ENCODE results near the gene CD200R1.
"Not testable (repeated sequence)": the region's sequence is repeated elsewhere in the genome, so short reads cannot be mapped to it uniquely, and the experiment has no call there.

Gene CD200R1

DNA sequence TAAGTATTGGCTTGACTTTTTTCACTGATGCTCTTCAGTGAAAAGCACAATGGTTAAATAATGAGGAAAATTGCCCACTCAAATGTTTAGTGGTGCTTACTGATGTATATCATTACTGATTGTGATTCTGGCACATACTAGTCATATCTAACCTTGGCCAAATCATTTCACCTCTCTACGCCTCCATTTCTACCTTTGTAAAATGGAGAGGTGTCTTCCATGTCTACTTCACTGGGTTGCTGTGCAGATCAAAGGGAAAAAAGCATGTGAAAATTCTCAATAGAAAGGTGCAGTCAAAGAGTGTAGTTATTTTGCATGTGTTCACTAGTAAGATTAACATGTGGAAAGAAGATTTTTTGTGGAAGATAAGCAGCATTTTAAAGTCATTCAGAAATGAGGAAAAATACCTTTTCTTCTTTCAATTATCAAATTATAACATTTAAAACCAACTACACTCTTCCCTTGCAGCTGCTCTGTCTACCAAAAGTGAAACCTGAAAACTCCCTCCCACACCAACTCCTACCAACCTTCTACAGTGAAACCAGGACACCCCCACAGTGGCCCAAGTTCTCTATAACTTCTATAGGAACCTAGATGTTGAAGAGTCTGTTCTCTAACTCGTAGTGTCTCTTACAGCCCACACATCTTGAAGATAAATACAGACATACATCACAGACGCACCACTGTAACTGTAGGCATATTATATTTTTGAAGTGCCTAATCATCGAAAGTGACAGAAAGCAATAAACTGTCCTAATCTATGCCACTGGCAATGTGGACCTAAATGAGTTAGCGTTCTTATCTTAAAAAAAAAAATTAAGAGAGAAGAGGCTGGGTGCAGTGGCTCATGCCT is 1.4 kb downstream of the CD200R1 start:
- DNase-seq = peak; percentile 71

DNA sequence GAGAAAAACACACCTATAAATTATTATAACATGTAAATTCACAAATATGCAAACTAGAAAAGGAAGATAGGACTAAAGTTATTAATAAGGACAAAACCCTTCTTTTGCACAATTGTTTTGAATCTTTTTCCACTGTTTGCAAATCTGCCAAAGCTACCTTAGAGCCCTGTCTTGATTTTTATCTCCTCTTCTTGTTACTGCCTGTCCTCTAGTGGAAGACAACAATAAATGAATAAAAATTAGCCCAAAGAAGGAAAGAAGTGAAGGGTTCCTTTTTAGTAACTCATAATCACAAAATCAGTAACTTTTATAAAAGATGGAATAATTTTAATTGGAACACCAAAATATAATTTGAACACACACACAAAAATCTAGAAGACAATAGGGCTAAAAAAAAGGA is 2.7 kb downstream of the CD200R1 start:
- no peak for DNase-seq

DNA sequence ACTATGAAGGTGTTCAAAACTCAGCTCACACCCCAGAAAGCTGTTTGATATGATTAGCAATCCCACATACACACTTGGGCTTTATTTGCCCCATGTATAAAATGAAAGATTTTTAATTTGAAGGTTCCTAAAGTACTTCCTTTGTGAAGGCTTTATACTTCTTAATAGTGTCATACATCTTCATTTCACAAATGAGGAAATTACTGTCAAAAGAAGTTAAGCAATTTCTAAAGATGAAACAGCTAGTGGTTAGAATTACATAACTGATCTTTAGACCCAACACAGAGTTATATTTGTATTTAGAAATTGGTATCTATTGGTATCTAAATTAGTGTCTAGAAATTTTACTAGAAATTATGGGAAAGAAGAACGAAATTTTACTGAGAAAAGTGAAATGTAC is 7.1 kb downstream of the CD200R1 start:
- DNase-seq = no peak

DNA sequence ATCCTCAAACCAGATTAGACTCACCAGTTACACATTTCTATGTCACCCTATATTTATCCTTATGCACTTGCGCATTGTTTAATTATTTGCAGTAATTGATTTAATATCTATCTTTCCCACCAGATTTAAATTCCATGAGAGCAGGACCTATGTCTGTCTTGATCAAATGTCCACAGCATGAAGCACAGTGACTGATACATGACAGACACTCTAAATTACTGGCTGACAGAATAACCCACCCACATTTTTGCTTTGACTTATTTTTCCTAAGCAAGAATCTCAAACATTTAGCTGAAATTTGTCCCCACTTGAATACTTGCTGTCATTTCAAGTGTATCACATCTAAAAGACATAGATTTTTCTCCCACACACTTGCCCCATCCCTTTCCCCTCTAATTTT is 7.5 kb downstream of the CD200R1 start:
- DNase-seq = no peak

DNA sequence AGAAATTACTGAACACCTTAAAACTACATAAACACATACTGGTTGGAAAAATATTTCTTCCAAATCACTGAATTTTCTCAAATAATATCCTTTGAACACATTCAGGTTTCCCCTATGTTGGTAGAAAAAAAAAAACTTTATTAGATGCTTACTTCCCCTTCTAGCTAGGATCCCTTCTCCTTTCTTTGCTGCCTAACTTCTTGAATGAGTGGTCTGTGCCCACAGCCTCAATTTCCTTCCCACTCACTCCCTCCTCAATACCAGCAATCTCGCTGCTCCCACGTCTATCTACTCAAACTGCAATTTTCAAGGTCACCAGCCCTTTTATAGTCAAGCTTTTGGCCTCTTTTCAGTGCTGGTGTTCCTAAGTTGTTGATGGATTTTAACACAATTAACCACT is 8.3 kb downstream of the CD200R1 start:
- no peak for DNase-seq

DNA sequence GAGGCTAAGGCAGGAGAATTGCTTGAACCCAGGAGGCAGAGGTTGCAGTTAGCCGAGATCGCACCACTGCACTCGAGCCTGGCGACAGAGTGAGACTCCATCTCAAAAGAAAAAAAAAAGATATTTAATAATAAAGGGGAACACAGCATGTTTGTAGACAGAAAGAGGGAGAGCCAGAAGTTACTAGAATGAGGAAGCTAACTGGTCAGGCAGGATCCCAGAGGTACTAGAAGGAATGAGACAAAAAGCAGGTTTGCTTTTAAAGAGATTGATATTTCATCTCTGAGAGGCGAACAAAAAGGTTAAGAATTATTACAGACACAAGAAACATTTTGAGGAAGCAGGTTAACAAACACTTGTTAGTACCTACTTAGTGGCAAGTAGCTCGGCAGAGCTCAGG is 9.2 kb downstream of the CD200R1 start:
- DNase-seq = no peak

DNA sequence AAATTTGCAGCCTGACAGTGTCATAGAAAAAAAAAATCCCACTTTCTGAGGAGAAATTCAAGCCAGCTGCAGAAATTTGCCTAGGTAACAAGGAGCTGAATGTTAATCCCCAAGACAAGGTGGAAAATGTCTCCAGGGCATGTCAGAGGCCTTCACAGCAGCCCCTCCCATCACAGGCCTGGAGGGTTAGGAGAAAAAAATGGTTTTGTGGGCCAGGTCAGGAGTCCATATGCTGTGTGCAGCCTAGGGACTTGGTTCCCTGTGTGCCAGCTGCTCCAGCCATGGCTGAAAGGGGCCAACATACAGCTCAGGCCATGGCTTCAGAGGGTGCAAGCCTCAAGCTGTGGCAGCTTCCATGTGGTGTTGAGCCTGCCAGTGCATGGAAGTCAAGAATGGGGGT is 11.2 kb downstream of the CD200R1 start:
- no peak for DNase-seq

DNA sequence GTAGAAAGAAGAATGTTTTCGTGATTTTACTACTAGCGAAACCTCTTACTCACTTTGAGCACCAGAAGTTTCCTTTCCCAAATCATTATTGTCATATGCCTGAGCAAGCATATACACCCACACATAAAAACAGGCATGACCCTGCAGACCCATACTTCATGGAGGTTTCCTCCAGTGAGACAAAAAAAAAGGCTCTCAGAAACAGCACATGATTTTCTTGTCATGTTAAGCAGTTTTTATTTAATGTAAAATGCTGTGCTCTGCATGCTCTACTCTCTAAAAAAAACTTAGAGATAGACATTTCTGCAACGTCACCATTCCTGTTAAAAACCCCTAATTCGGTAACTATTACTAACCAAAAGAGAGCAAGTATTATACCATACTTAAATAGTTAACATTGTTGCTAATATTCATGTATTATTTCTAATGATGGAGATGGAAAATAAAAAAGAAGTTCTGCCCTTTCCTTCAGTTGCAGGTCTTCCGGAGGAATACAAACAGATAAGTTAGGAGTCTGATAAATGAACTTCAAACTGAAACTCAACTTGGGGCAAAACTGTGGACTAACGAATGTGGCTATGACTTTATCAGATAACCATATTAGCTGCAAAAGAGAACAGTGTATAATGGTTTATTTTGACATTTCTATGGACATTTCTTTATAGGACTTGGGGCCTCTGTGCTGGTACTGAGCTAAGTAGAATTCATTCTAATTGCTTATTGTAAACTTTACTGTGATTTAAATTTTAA is 15.9 kb downstream of the CD200R1 start:
- peak; percentile 27 for DNase-seq

DNA sequence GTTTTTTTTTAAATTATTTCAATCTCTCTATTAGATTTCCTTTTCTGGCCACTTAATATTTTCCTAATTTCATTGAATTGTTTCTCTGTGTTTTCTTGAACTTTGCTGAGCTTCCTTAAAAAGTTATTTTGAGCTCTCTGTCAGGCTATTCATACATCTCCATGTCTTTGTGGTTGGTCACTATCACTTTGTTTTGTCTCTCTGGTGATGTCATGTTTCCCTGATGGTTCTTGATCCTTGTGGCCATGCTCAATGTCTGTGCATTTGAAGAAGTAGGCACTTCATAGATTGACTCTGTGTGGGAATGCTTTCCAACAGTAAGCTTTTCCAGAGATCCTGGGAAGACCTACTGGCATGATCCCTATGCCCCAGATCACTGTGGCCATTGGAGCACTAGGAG is 18.6 kb downstream of the CD200R1 start:
- no peak for DNase-seq

DNA sequence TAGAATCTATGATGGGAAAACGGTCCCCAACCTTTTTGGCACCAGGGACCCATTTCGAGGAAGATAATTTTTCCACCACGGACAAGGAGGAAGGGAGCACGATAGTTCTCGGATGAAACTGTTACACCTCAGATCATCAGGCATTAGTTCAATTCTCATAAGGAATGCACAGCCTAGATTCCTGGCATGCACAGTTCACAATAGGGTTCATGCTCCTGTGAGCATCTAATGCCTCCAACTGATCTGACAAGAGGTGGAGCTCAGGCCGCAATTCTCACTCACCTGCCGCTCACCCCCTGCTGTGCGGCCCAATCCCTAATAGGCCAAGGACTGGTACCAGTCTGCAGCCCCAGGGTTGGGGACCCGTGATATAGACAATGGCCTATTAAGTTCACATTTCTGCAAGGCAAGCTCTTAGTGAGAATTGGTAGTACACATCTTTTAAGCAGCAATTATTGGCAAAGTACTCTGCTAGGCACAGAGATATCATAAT is 26.5 kb downstream of the CD200R1 start:
- no peak for DNase-seq

DNA sequence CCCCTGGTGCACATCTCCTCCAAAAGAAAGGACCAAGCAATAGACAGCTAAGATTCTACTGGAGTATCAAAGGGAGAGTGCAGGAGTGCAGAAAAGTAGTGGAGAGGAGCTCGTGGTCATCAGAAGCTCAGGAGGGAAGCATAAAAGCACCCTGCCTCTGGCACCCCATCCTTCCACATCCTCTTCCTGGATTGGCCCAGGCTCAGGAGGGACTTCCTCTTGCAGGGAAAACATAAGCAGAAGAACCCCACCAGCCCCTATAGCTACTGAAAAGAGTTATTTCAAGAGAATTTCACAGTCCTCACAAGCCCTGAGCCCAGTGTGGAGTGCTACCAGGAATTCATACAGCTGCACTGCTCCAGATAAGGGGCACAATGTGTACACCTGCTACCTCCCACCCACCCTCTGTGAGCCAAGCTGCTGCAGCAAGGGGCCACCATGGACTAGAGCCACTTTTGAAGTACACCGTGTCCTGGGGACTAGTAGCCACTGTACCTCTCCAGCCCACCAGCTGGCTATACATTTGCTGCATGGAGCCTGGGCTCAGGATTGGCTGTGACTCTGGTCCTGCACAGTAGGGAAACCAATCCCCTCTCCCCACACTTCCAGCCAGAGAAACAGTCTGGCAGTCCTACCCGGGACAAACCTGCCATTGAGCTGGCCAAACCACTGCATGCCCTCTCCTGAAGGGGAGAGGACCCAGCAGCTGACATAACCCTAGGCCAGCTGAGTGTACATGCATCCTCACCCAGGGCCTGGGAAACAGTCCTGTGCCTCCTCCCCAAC is 43.0 kb downstream of the CD200R1 start:
- no peak for DNase-seq

DNA sequence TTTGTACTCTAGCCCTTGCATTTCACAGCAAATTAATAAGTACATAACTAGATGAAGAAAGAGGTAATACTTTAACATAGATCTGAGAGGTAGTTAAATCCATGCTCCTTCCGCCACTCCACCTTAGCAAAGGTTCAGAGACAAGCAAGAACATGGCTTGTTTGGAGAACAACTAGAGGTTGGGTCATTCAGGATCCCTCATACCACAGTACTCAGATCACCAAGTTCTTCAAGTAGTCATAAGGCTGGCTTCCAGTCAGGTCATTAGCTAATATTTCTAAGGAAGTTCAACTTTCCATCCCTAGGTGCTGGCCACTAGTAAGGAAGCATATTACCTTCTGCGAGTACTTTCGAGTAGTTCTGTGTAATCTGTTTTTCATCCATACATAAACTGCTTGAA is 44.1 kb downstream of the CD200R1 start:
- DNase-seq = no peak

DNA sequence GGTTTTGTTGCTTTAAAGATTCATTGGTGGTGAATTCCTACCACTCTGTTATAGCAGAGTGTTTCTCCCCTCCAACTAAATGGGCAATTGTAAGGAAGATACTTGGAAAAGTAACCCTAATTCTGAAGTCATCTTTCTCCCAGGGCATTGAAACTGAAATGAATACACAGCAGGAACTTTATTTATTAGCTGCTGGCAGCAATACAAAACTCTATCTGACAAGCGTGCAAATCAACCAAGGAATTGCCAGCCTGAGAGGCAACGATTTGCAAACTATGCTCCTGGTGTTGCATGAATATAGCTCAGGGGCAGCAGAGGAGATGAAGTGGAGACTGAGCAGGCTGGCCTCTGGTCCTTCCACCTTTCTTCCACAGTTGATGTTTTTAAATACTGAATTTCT is 48.9 kb downstream of the CD200R1 start:
- DNase-seq = no peak

DNA sequence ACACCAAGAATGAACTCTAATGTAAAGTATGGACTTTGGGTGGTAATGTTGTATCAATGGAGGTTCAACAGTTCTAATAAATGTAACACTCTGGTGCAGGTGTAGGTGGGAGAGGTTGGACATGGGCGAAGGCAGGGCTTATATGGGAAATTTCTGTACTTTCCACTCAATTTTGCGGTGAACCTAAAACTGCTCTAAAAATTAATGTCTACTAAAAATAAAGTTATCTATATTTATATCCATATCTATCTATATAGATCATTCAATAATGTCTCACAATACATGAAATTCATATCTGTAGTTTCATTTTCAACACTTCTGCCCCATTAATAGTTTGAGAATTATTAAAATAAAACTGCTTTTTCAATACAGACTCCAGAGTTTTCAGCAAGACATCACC is 49.3 kb downstream of the CD200R1 start:
- no peak for DNase-seq

DNA sequence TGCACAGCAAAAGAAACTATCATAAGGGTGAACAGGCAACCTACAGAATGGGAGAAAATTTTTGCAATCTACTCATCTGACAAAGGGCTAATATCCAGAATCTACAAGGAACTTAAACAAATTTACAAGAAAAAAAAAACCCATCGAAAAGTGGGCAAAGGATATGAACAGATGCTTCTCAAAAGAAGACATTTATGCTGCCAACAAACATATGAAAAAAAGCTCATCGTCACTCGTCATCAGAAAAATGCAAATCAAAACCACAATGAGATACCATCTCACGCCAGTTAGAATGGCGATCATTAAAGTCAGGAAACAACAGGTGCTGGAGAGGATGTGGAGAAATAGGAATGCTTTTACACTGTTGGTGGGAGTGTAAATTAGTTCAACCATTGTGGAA is 55.4 kb downstream of the CD200R1 start:
- DNase-seq = not testable (repeated sequence)

DNA sequence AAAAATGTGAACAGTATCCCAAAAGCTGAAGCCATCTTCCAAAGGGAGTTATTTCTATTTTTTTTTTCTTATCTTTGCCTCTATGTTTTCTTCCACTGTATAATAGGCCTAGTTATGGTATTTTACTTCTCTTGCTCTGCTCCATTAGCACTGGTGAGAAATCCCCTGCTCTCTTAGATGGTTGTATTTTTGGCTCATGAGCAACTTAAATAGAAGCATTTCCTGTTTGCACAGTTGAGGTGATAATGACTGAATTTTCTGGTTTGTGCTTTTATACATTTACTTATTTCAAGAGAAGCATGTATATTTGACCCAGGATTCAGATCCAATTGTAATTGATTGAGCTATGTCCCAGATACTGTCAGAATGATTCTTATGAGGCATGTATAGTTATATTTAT is 66.7 kb downstream of the CD200R1 start:
- DNase-seq = no peak

DNA sequence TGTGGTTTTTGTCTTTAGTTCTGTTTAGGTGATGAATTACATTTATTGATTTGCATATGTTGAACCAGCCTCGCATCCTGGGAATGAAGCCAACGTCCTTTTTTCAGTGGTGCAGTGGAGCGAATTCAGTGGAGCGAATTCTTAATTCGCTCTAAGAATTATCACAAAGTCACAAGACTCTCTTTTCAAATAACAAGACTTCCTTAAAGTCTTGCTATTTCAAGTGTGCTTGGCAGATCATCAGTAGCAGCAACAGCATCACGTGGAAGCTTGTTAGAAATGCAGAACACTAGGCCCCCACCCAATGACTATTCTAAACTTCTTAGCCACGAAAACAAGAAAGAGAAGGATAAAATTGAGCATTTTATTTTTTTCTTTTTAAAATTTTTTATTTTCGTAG is 70.1 kb downstream of the CD200R1 start:
- no peak for DNase-seq

DNA sequence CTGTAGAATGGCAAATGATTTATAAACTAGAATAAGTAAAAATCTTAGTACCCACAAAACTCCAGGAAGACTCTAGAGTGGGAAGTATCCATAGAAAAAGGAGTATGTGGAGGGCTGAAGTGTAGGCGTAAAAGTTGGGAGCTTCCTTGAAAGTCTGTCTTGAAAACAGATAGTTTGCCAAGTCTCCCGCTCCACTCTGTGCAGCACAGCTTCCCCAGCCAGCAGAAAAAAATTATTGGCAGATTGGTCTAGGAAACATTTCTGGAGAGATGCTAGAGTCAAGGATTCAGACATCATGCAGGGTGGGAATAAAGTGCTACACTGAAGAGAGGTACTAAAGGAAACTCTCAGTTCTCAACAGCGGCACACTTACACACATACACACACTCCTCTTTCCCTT is 74.8 kb downstream of the CD200R1 start:
- no peak for DNase-seq

DNA sequence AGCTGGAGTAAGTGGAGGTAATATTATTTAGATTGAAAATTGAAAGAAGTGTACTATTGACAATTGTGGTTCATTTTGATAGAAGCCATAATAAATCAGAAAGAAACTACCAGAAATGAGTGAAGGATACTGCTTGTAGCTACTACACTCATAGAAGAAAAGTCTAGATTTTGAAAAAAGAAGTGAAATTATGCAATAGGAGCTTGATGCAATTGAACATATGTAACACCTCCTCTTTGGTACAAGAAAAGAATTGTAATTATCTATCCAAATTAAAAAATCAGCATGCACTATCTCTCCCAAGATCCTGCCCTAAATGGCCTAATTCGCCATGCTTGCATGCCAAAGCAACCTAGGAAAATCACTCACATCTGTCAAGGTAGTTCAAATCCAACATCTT is 77.1 kb downstream of the CD200R1 start:
- DNase-seq = no peak

DNA sequence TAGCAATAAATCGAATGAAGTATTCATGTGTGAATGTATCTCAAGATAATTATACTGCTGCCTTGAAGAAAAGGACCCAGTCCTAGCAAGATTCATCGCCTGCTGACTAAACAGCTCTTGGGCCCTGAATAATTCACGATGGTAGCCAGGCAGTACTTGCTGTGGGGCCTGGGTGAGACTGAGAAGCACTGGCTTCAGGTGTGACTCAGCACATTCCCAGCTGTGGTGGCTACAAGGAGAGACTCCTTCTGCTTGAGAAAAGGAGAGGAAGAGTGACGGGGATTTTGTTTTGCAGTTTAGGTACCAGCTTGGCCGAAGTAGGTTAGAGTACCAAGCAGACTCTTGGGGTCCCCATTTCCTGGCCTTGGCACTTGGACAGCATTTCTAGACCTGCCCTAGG is 80.6 kb downstream of the CD200R1 start:
- no peak for DNase-seq

DNA sequence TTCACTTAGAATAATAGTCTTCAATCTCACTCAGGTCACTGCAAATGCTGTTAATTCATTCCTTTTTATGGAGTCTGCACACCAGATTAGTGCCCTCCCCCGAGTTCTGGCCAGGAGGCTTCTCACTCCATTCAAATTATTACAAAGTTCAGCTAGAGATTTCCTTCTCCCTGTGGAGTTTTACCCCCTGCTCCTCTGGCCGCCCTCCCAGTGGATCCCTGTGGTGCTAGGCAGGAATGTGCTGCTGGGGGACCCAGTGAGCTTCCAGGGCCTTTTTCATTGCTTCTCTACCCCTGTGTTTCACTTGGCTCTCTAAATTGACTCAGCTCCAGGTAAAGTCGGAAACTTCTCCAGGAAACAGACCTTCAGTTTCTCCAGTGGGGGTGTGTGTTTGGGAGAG is 85.5 kb downstream of the CD200R1 start:
- DNase-seq = no peak

DNA sequence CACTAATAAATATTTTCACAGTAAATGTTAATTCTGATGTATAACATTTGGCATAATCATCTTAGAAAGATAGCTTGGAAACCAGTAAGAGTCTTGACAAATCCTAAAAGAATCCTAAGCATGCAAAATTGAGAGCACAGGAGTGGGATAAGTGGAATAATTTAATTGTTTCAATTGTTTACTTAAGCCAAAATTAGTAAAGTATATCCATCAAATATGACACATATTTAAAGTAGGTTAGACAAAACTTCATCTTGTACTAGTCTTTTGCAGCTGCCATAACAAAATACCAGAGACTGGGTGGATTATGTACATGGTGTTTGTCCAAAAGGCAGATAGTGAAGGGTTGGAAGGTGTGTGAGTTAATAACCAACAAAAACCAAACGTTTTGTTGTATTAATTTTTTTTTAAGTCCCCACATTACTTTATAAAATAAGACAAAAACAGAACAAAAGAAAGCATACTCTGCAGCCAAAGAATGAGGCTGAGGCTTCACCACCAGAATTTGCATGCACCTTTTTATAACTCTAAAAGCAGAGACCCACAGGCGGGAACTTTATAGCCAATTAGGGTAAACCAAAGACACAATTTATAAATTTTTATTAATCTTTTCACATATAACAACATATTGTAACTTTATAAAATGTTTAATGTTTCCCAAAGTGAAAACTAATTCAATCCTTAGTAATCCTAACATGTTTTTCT is 86.4 kb downstream of the CD200R1 start:
- DNase-seq = no peak

Data from stimulated activated CD4-positive, alpha-beta T cell treated with anti-CD3 and anti-CD28 coated beads, Interleukin-4, amount 100 ng/mL, for 24 hours (primary cell).